Dendritic cell treated with granulocyte-macrophage colony-stimulating factor and Interleukin-4, amounts not matched to agents 40 ng/mL and 50 ng/mL, for 4 days (primary cell): ENCODE data around the gene IQCE.
A peak's percentile ranks its signal among the peaks of the same experiment; 100 is the strongest.

Experiments
- H3K27ac Mint-ChIP-seq: one replicate; pipeline ENCODE4 v1.8.0; 2022; ENCODE audit warnings: mild to moderate bottlenecking, mixed read lengths
- H3K27me3 Mint-ChIP-seq: one replicate; pipeline ENCODE4 v1.8.0; 2022; ENCODE audit warnings: mild to moderate bottlenecking, mixed read lengths
- H3K36me3 Mint-ChIP-seq: one replicate; pipeline ENCODE4 v1.8.0; 2022; ENCODE audit warnings: low read depth, mixed read lengths
- H3K4me1 Mint-ChIP-seq: one replicate; pipeline ENCODE4 v1.8.0; 2022; ENCODE audit warnings: low read depth, mixed read lengths
- H3K4me3 Mint-ChIP-seq: one replicate; pipeline ENCODE4 v1.8.0; 2022; ENCODE audit warnings: mild to moderate bottlenecking, moderate library complexity, mixed read lengths
- H3K9me3 Mint-ChIP-seq: one replicate; pipeline ENCODE4 v1.8.0; 2022; ENCODE audit warnings: mixed read lengths
- intact Hi-C: fragments of 100-400 bp; cut with micrococcal nuclease; formaldehyde crosslinking; loops from one replicate; pipeline ENCODE4 v1.15.0; 2022

The IQCE gene

GRCh38 chr7:2558629-2559282 lies at the start of gene IQCE:
Gene IQCE, plus strand, starts transcription at chr7:2558979. Its CDS starts 203 bp downstream, at chr7:2559182.
- Mint-ChIP-seq H3K27me3 (no peaks in the 10 kb centered on the region), H3K4me3 (peak within 1 kb of the TSS; percentile 85), H3K36me3 (peaks cover 22% of the 10 kb centered on the region), H3K9me3 (no peaks in the 10 kb centered on the region), H3K27ac (peak within 1 kb of the TSS; percentile 76), H3K4me1 (peaks cover 47% of the 10 kb centered on the region)
- intact Hi-C loops: loop anchor here (5.0 kb wide), 3 partner anchors 36 to 84 kb away; partner anchors contain the start of gene GRIFIN

GRCh38 chr7:2509298-2509906 lies 49.4 kb upstream of the IQCE start:
- H3K36me3 Mint-ChIP-seq: no peaks in the 10 kb centered on the region
- H3K27me3 Mint-ChIP-seq: peaks cover 18% of the 10 kb centered on the region
- H3K9me3 Mint-ChIP-seq: no peaks in the 10 kb centered on the region
- intact Hi-C loops: no loop called here
- H3K4me1 Mint-ChIP-seq: peaks cover 71% of the 10 kb centered on the region
- no peak overlapping the region for H3K4me3 Mint-ChIP-seq
- H3K27ac Mint-ChIP-seq: peak overlapping the region; percentile 73

- H3K4me3 Mint-ChIP-seq: no peak overlapping the region
- intact Hi-C loops: no loop called here
- no peaks in the 10 kb centered on the region for H3K36me3 Mint-ChIP-seq
- no peaks in the 10 kb centered on the region for H3K9me3 Mint-ChIP-seq
- H3K4me1 Mint-ChIP-seq: peaks cover 71% of the 10 kb centered on the region
- peaks cover 18% of the 10 kb centered on the region for H3K27me3 Mint-ChIP-seq
- peak overlapping the region; percentile 82 for H3K27ac Mint-ChIP-seq
Measured at GRCh38 chr7:2510130-2510776, 48.5 kb upstream of the IQCE start.

GRCh38 chr7:2510909-2511768 lies 47.6 kb upstream of the IQCE start:
- no peaks in the 10 kb centered on the region for H3K36me3 Mint-ChIP-seq
- intact Hi-C loops: loop anchor here (1.0 kb wide), 1 partner anchor 8 kb away; the partner anchor contains the start of gene LFNG
- H3K27ac Mint-ChIP-seq: peak overlapping the region; percentile 82
- peak overlapping the region; percentile 57 for H3K4me3 Mint-ChIP-seq
- H3K9me3 Mint-ChIP-seq: no peaks in the 10 kb centered on the region
- H3K27me3 Mint-ChIP-seq: peaks cover 18% of the 10 kb centered on the region
- H3K4me1 Mint-ChIP-seq: peaks cover 72% of the 10 kb centered on the region

GRCh38 chr7:2511769-2512168 lies 47.0 kb upstream of the IQCE start:
- Mint-ChIP-seq H3K36me3 (no peaks in the 10 kb centered on the region), H3K27ac (peak overlapping the region; percentile 82), H3K4me3 (peak overlapping the region; percentile 27), H3K4me1 (peaks cover 71% of the 10 kb centered on the region), H3K9me3 (no peaks in the 10 kb centered on the region), H3K27me3 (peaks cover 15% of the 10 kb centered on the region)
- intact Hi-C loops: loop anchor here (1.0 kb wide), 1 partner anchor 8 kb away; the partner anchor contains the start of gene LFNG

GRCh38 chr7:2512179-2512661 lies 46.6 kb upstream of the IQCE start:
- H3K9me3 Mint-ChIP-seq: no peaks in the 10 kb centered on the region
- H3K4me1 Mint-ChIP-seq: peaks cover 70% of the 10 kb centered on the region
- intact Hi-C loops: no loop called here
- peaks cover 13% of the 10 kb centered on the region for H3K27me3 Mint-ChIP-seq
- no peaks in the 10 kb centered on the region for H3K36me3 Mint-ChIP-seq
- peak overlapping the region; percentile 27 for H3K4me3 Mint-ChIP-seq
- peak overlapping the region; percentile 82 for H3K27ac Mint-ChIP-seq

- Mint-ChIP-seq H3K4me1 (peaks cover 70% of the 10 kb centered on the region), H3K4me3 (peak overlapping the region; percentile 27), H3K27me3 (peaks cover 11% of the 10 kb centered on the region), H3K9me3 (no peaks in the 10 kb centered on the region), H3K36me3 (no peaks in the 10 kb centered on the region), H3K27ac (peak overlapping the region; percentile 82)
- intact Hi-C loops: no loop called here
Measured at GRCh38 chr7:2512713-2513112, 46.1 kb upstream of the IQCE start.

GRCh38 chr7:2513702-2514101 lies 45.1 kb upstream of the IQCE start:
- peaks cover 66% of the 10 kb centered on the region for H3K4me1 Mint-ChIP-seq
- H3K4me3 Mint-ChIP-seq: no peak overlapping the region
- no peaks in the 10 kb centered on the region for H3K9me3 Mint-ChIP-seq
- intact Hi-C loops: no loop called here
- H3K27me3 Mint-ChIP-seq: peaks cover 11% of the 10 kb centered on the region
- H3K27ac Mint-ChIP-seq: no peak overlapping the region
- H3K36me3 Mint-ChIP-seq: no peaks in the 10 kb centered on the region

- Mint-ChIP-seq H3K27me3 (peaks cover 8% of the 10 kb centered on the region), H3K9me3 (no peaks in the 10 kb centered on the region), H3K4me3 (no peak overlapping the region), H3K4me1 (peaks cover 56% of the 10 kb centered on the region), H3K27ac (no peak overlapping the region), H3K36me3 (no peaks in the 10 kb centered on the region)
- intact Hi-C loops: loop anchor here (5.0 kb wide), 1 partner anchor 37 kb away; the partner anchor contains the start of gene GRIFIN
Measured at GRCh38 chr7:2514473-2515423, 44.0 kb upstream of the IQCE start.

GRCh38 chr7:2515424-2516193 lies 43.2 kb upstream of the IQCE start:
- peaks cover 53% of the 10 kb centered on the region for H3K4me1 Mint-ChIP-seq

GRCh38 chr7:2516194-2516555 lies 42.6 kb upstream of the IQCE start:
- intact Hi-C loops: loop anchor here (5.0 kb wide), 1 partner anchor 39 kb away; the partner anchor contains the start of gene GRIFIN
- Mint-ChIP-seq H3K27ac (no peak overlapping the region), H3K4me1 (peaks cover 48% of the 10 kb centered on the region), H3K27me3 (peaks cover 8% of the 10 kb centered on the region), H3K36me3 (peaks cover 11% of the 10 kb centered on the region), H3K9me3 (no peaks in the 10 kb centered on the region), H3K4me3 (no peak overlapping the region)

More at GRCh38 chr7:2515424-2516193, 43.2 kb upstream of the IQCE start:
- no peaks in the 10 kb centered on the region for H3K9me3 Mint-ChIP-seq
- H3K4me3 Mint-ChIP-seq: no peak overlapping the region
- no peak overlapping the region for H3K27ac Mint-ChIP-seq
- peaks cover 8% of the 10 kb centered on the region for H3K27me3 Mint-ChIP-seq
- H3K36me3 Mint-ChIP-seq: peaks cover 8% of the 10 kb centered on the region
- intact Hi-C loops: loop anchor here (5.0 kb wide), 1 partner anchor 38 kb away; the partner anchor contains the start of gene GRIFIN

- peak overlapping the region; percentile 48 for H3K27ac Mint-ChIP-seq
- peaks cover 8% of the 10 kb centered on the region for H3K27me3 Mint-ChIP-seq
- no peaks in the 10 kb centered on the region for H3K9me3 Mint-ChIP-seq
- H3K4me1 Mint-ChIP-seq: peaks cover 47% of the 10 kb centered on the region
- peaks cover 19% of the 10 kb centered on the region for H3K36me3 Mint-ChIP-seq
- intact Hi-C loops: loop anchor here (5.0 kb wide), 1 partner anchor 40 kb away; the partner anchor contains the start of gene GRIFIN
- H3K4me3 Mint-ChIP-seq: no peak overlapping the region
Measured at GRCh38 chr7:2517026-2517425, 41.8 kb upstream of the IQCE start.
